Measurements from ENCODE around the gene TOX3. TPM values are rescaled to one million over a fixed set of nuclear protein-coding genes. Genes with fewer than 3 reads are reported as not detected.

TOX3 gene
- total RNA-seq, 2 donors from 2014 or later: 50.5 to 53.0 TPM

- no peak for TF ChIP-seq CTCF (IDR thresholded peaks at IDR 0.05)
- Histone ChIP-seq H3K36me3 (no peaks in the 10 kb centered on the region), H3K4me1 (no peaks in the 10 kb centered on the region), H3K27me3 (no peaks in the 10 kb centered on the region), H3K27ac (no peak overlapping the region), H3K9me3 (no peaks in the 10 kb centered on the region), H3K9ac (ENCODE audit: low read depth in 2 of 2, low read length in 2 of 2) (no peak overlapping the region), H3K4me3 (no peak overlapping the region)
- intact Hi-C loops (cut with DNase I): no loop called here
- no peak for DNase-seq
These were observed 112.7 kb downstream of the TOX3 start for GRCh38 chr16:52434224-52434623.

- TF ChIP-seq CTCF (IDR thresholded peaks at IDR 0.05): no peak
- no peaks in the 10 kb centered on the region for H3K36me3 ChIP-seq
- no peak overlapping the region for H3K9ac ChIP-seq (ENCODE audit: low read depth in 2 of 2, low read length in 2 of 2)
- no peak for DNase-seq
- H3K9me3 ChIP-seq: no peaks in the 10 kb centered on the region
- H3K27me3 ChIP-seq: no peaks in the 10 kb centered on the region
- intact Hi-C loops (cut with DNase I): no loop called here
- H3K27ac ChIP-seq: no peak overlapping the region
- H3K4me1 ChIP-seq: no peaks in the 10 kb centered on the region
- H3K4me3 ChIP-seq: no peak overlapping the region
These were observed 113.3 kb downstream of the TOX3 start for GRCh38 chr16:52433643-52434042.

DNA sequence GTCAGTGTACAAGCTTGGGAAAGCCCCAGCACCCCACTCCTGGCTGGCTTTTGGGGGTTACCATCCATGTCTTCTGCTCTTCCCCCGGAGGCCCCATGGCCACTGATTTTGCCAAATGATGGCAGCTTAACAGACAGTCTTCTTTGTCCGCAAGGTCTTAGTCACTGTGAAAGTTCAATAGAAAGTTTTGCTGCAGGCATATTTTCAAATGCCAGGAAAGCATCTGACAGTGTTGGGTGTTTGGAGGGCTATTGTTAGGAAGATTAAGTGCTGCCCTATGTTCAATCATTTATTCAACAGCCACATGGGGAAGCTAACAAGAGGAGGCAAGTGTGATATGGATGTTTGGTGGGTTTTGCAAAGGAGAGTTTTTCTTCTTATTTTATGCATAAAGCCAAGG, 122.4 kb downstream of the TOX3 start:
- Histone ChIP-seq H3K27ac (no peak overlapping the region), H3K4me3 (no peak overlapping the region), H3K9ac (ENCODE audit: low read depth in 2 of 2, low read length in 2 of 2) (no peak overlapping the region), H3K9me3 (no peaks in the 10 kb centered on the region), H3K36me3 (no peaks in the 10 kb centered on the region), H3K4me1 (no peaks in the 10 kb centered on the region), H3K27me3 (no peaks in the 10 kb centered on the region)
- no peak for TF ChIP-seq CTCF (IDR thresholded peaks at IDR 0.05)
- intact Hi-C loops (cut with DNase I): no loop called here
- DNase-seq: no peak

GRCh38 chr16:52422307-52422706, 124.6 kb downstream of the TOX3 start:
- no peaks in the 10 kb centered on the region for H3K9me3 ChIP-seq
- H3K27me3 ChIP-seq: no peaks in the 10 kb centered on the region
- H3K4me3 ChIP-seq: no peak overlapping the region
- H3K36me3 ChIP-seq: no peaks in the 10 kb centered on the region
- intact Hi-C loops (cut with DNase I): no loop called here
- TF ChIP-seq CTCF (IDR thresholded peaks at IDR 0.05): no peak
- no peak overlapping the region for H3K27ac ChIP-seq
- H3K9ac ChIP-seq (ENCODE audit: low read depth in 2 of 2, low read length in 2 of 2): no peak overlapping the region
- no peak for DNase-seq
- H3K4me1 ChIP-seq: no peaks in the 10 kb centered on the region

- Histone ChIP-seq H3K27me3 (no peaks in the 10 kb centered on the region), H3K27ac (no peak overlapping the region), H3K9ac (ENCODE audit: low read depth in 2 of 2, low read length in 2 of 2) (no peak overlapping the region), H3K4me3 (no peak overlapping the region), H3K36me3 (no peaks in the 10 kb centered on the region), H3K4me1 (no peaks in the 10 kb centered on the region), H3K9me3 (no peaks in the 10 kb centered on the region)
- no peak for TF ChIP-seq CTCF (IDR thresholded peaks at IDR 0.05)
- DNase-seq: no peak
- intact Hi-C loops (cut with DNase I): no loop called here
These were observed 128.7 kb downstream of the TOX3 start for GRCh38 chr16:52418201-52418600.

DNA sequence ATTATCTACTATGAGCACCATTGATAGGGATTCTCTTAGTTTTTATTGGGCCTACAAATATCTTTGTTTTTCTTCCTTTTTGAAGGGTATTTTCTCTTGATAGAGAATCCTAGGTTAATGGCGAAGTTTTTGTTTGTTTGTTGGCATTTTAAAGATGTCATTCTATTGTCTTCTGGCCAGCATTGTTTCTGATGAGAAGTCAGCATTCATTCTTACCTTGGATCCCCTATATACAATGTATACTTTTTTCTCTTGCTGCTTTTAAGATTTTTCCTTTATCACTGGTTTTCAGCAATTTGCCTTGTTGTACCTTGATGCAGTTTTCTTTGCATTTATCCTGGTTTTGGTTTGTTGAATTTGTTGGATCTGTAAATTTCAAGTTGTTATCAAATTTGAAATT, 130.1 kb downstream of the TOX3 start:
- no peak overlapping the region for H3K4me3 ChIP-seq
- no peak for TF ChIP-seq CTCF (IDR thresholded peaks at IDR 0.05)
- no peaks in the 10 kb centered on the region for H3K4me1 ChIP-seq
- H3K9me3 ChIP-seq: no peaks in the 10 kb centered on the region
- no peak for DNase-seq
- H3K36me3 ChIP-seq: no peaks in the 10 kb centered on the region
- no peaks in the 10 kb centered on the region for H3K27me3 ChIP-seq
- no peak overlapping the region for H3K9ac ChIP-seq (ENCODE audit: low read depth in 2 of 2, low read length in 2 of 2)
- intact Hi-C loops (cut with DNase I): no loop called here
- no peak overlapping the region for H3K27ac ChIP-seq

Measured in colonic mucosa (tissue), 4 donors.